Measurements from ENCODE around the gene MEOX1. TPM values are rescaled to one million over a fixed set of nuclear protein-coding genes. Genes with fewer than 3 reads are reported as not detected.

Gene MEOX1
- total RNA-seq, 1 donor from 2014 or later: 0.47 TPM

- intact Hi-C loops (cut with micrococcal nuclease): no loop called here
These were observed 18.7 kb upstream of the MEOX1 start for GRCh38 chr17:43680461-43680860.

GRCh38 chr17:43679911-43680310 is 18.2 kb upstream of the MEOX1 start:
- intact Hi-C loops (cut with micrococcal nuclease): no loop called here

- intact Hi-C loops (cut with micrococcal nuclease): no loop called here
These were observed 17.7 kb upstream of the MEOX1 start for GRCh38 chr17:43679401-43679800.

- intact Hi-C loops (cut with micrococcal nuclease): no loop called here
These were observed 14.7 kb upstream of the MEOX1 start for GRCh38 chr17:43676471-43676870.

- intact Hi-C loops (cut with micrococcal nuclease): no loop called here
These were observed 12.7 kb upstream of the MEOX1 start for GRCh38 chr17:43674394-43674793.

- intact Hi-C loops (cut with micrococcal nuclease): loop anchor here (1.0 kb wide), 1 partner anchor 97 kb away; no protein-coding TSS in a partner anchor
These were observed 12.0 kb upstream of the MEOX1 start for GRCh38 chr17:43673516-43674323.

- intact Hi-C loops (cut with micrococcal nuclease): no loop called here
These were observed 10.2 kb upstream of the MEOX1 start for GRCh38 chr17:43671755-43672519.

GRCh38 chr17:43671031-43671692 is 9.4 kb upstream of the MEOX1 start:
- intact Hi-C loops (cut with micrococcal nuclease): no loop called here

GRCh38 chr17:43670645-43671030 is 8.9 kb upstream of the MEOX1 start:
- intact Hi-C loops (cut with micrococcal nuclease): no loop called here

GRCh38 chr17:43669971-43670644 is 8.4 kb upstream of the MEOX1 start:
- intact Hi-C loops (cut with micrococcal nuclease): no loop called here

- intact Hi-C loops (cut with micrococcal nuclease): no loop called here
These were observed 6.2 kb upstream of the MEOX1 start for GRCh38 chr17:43667947-43668348.

- intact Hi-C loops (cut with micrococcal nuclease): no loop called here
These were observed 5.8 kb upstream of the MEOX1 start for GRCh38 chr17:43667506-43667905.

GRCh38 chr17:43665937-43666236 is 4.2 kb upstream of the MEOX1 start:
- intact Hi-C loops (cut with micrococcal nuclease): no loop called here

- intact Hi-C loops (cut with micrococcal nuclease): no loop called here
These were observed 3.6 kb upstream of the MEOX1 start for GRCh38 chr17:43665084-43665936.

GRCh38 chr17:43664096-43664495 is 2.4 kb upstream of the MEOX1 start:
- intact Hi-C loops (cut with micrococcal nuclease): no loop called here

- intact Hi-C loops (cut with micrococcal nuclease): no loop called here
These were observed 1.7 kb upstream of the MEOX1 start for GRCh38 chr17:43663383-43663782.

GRCh38 chr17:43662413-43663141 is 855 bp upstream of the MEOX1 start:
- intact Hi-C loops (cut with micrococcal nuclease): no loop called here

GRCh38 chr17:43660816-43661493 is 767 bp downstream of the MEOX1 start:
- intact Hi-C loops (cut with micrococcal nuclease): no loop called here

- intact Hi-C loops (cut with micrococcal nuclease): no loop called here
These were observed 1.7 kb downstream of the MEOX1 start for GRCh38 chr17:43659823-43660617.

Measured in T-helper 1 cell treated with Interleukin-12 subunit alpha and Interleukin-12 subunit beta and Interleukin-4 antibody, amounts not matched to agents 30 ng/mL and 1 ng/mL, for 36 hours (primary cell).